ENCODE measurements around the gene ACSL3.
"Not testable (repeated sequence)": the region's sequence is repeated elsewhere in the genome, so short reads cannot be mapped to it uniquely, and the experiment has no call there.

ACSL3 gene

GRCh38 chr2:222860740-222861410 lies at the start of gene ACSL3:
Gene ACSL3 (plus strand): TSS chr2:222861036. CDS start chr2:222908773, 47,737 bp downstream.
- peak; percentile 92 for DNase-seq

- DNase-seq: no peak
Observed at GRCh38 chr2:222811828-222812227, 49.0 kb upstream of the ACSL3 start.

DNA sequence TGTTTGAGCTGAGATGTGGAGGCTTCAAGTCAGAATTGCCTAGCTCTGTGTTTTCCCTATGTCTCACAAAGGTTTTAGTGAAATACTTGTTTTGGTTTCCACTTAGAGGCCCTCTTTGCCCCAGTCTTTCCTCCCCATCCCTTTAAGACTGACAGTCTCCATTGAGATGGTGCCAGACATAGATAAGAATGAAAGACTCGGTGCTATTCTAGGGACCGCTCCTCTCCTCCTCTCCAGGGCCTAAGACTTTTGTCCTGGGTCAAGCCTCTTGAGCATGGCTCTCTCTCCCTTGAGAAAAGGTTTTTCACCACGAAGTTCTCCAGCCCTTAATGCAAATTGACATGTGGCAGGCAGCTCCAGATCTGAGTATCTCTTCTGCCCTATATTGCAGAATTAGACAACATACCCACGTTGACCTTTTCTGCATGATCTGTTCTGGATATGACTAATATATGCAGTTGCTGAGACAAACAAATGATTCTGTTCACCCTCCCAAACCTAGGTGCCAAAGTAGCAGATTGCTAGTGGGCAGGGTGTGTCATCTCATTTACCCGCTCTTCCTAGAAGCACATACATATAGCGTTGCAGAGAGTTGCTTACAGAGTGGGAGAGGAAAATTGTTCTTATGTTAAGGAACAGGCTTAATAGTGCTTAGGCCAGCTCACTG lies 47.5 kb upstream of the ACSL3 start:
- no peak for DNase-seq

DNA sequence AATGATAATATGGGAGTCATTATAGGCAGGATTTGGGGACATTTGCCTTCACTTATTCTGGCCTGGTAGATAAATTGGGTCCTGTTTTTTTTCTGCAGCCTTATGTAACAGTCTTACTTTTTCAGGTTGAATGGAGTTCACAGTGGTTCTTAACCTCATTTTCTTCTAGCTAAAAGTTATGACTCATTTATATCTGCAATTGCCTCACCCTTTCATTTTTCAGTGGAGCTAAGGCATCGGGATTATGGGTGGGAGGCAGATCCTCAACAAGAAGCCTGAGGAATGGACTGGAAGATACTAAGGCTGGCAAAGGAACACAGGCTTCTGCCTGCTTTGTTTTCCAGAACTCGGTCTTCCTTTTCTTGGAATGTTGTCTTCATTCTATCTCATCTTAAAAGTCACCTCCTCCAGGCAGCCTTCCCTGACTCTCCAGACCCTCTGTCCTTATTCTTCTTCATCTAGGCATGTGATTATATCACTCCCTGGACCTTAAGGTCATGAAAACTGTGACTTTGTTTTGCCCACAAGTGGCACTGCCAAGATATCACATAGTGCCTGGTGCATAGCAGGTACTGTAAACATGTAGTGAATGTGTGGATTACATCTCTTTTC lies 41.0 kb upstream of the ACSL3 start:
- DNase-seq: no peak

- no peak for DNase-seq
Observed at GRCh38 chr2:222823183-222823930, 37.5 kb upstream of the ACSL3 start.

DNA sequence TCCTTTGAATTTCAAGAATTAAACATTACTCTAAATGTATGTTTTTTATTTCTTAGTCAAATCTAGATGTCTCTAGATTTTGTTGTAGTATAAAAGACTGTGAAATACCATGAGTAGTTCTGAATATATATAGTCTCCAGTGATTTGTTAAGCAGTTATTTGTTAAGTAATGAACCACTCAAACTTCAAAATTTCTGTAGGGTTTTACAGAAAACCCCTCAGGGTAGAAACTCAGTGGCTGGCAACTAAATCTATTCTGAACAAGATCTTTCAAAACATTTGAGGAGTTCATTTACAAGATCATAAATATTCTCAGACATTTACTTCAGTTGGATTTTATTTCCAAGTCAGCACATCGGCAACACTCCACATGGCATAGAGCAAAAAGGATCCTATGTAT lies 35.8 kb upstream of the ACSL3 start:
- DNase-seq: no peak

- no peak for DNase-seq
Observed at GRCh38 chr2:222827417-222827816, 33.4 kb upstream of the ACSL3 start.

DNA sequence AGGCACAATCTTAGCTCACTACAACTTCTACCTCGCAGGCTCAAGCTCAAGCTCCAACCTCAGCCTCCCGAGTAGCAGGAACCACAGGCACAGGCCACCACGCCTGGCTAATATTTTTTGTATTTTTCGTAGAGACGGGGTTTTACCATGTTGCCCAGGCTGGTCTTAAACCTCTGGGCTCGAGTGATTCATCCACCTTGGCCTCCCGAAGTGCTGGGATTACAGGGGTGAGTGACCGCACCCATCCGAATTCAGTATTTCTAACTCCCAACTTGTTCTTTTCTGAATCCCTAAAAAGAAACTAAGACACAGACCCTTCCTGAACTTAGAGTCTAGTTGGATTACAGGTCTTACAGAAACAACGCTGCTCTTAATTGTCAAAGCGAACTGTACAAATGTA lies 32.3 kb upstream of the ACSL3 start:
- DNase-seq: no peak

DNA sequence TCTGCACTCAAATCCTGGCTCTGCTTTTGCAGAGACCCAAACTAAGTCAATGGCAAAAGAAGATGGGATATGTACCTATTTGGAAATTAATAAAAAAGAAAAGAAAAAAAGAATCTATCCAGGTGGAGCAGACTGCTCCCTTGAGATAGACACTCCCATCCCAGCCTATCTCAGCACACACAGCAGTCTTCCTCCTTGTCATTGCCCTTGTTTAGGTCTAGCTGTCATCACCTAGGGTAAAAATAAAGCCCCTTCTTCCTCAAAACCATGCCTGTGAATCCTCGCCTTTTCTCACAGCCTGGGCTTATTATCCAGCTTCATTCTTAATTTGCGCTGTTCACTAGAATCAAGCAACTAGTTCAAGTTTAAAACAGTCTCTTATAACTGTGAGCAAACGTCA lies 30.7 kb upstream of the ACSL3 start:
- no peak for DNase-seq

DNA sequence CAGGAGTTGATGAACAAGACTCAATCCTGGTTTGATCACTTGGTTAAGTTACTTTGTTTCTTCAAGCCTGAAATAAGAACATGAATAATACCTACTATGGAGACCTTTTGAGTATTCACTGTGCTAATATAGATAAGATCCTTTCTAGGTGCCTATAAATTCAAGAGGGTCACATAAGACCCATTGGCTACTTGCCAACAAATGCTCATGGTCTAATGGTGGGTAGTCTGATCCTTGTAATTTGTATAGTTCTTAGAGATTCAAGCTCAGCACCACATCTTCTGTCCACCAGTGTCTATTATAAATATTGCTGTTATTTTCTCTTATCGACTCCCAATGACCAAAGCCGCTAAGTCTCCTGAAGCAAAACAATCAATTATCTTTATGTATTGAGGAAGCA lies 27.4 kb upstream of the ACSL3 start:
- no peak for DNase-seq

GRCh38 chr2:222835143-222835822 lies 25.6 kb upstream of the ACSL3 start:
- no peak for DNase-seq

GRCh38 chr2:222835823-222836151 lies 25.0 kb upstream of the ACSL3 start:
- DNase-seq: no peak

- no peak for DNase-seq
Observed at GRCh38 chr2:222837643-222838056, 23.2 kb upstream of the ACSL3 start.

DNA sequence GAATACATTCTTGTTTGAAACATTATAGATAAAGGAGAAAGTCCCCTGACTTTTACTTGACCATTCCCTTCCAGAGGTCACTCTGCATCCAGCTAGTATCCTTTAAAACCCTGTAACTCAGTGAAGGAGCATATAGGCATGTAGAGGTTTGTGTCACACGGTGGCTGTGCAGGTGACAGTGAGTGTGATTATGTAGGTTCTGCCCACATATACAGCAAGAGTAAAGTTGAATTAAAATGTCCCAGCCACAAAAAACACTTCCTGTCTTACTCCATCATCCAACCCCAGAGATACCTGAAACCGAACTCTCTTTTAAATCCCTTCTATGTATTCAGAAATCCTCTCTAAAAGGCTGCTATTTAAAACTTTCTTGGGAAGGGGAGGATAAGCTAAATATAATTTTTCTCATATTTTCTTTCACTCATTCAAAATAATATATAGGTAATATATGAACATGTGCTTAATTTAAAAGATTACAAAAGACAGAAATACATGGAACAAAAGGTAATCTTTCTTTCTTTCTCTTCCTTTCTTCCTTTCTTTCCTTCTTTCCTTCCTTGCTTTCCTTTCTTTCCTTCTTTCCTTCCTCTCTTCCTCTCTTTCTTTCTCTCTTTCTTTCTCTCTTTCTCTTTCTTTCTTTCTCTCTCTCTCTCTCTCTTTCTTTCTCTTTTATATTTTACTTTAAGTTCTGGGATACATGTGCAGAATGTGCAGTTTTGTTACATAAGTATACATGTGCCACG lies 20.6 kb upstream of the ACSL3 start:
- DNase-seq: no peak

GRCh38 chr2:222842491-222843174 lies 18.2 kb upstream of the ACSL3 start:
- DNase-seq: no peak

- no peak for DNase-seq
Observed at GRCh38 chr2:222844323-222844722, 16.5 kb upstream of the ACSL3 start.

GRCh38 chr2:222845314-222845713 lies 15.5 kb upstream of the ACSL3 start:
- DNase-seq: not testable (repeated sequence)

- no peak for DNase-seq
Observed at GRCh38 chr2:222846003-222846402, 14.8 kb upstream of the ACSL3 start.

GRCh38 chr2:222848031-222848430 lies 12.8 kb upstream of the ACSL3 start:
- not testable (repeated sequence) for DNase-seq

GRCh38 chr2:222848862-222849261 lies 12.0 kb upstream of the ACSL3 start:
- no peak for DNase-seq

GRCh38 chr2:222851956-222852617 lies 8.7 kb upstream of the ACSL3 start:
- no peak for DNase-seq
